H9 (cell line): ENCODE data around the gene LMX1B. TPM values are rescaled to one million over a fixed set of nuclear protein-coding genes. Genes with fewer than 3 reads are reported as not detected.

Source experiments
- DNase-seq: peaks from one replicate; pipeline ENCODE4 v3.0.0-alpha.2; 2017
- H2AFZ ChIP-seq: one replicate; pipeline ENCODE4 v1.6.1; 2013; ENCODE audit warnings: mild to moderate bottlenecking, low read length, control low read depth, moderate library complexity
- H2AK5ac ChIP-seq: 2 replicates; pipeline ENCODE4 v1.6.1; 2013; ENCODE audit warnings: low read length, control low read depth, mixed read lengths; ENCODE audit not compliant: insufficient read length
- H2BK120ac ChIP-seq: one replicate; pipeline ENCODE4 v1.6.1; 2013; ENCODE audit warnings: low read depth, mild to moderate bottlenecking, low read length, control low read depth, inconsistent platforms; ENCODE audit not compliant: poor library complexity, severe bottlenecking
- H2BK12ac ChIP-seq: 2 replicates; pipeline ENCODE4 v1.6.1; 2013; ENCODE audit warnings: low read length, control low read depth, mixed read lengths, low read depth; ENCODE audit not compliant: insufficient read length
- H2BK15ac ChIP-seq: 2 replicates; pipeline ENCODE4 v1.6.1; 2013; ENCODE audit warnings: low read depth, low read length, control low read depth
- H2BK20ac ChIP-seq: one replicate; pipeline ENCODE4 v1.6.1; 2013; ENCODE audit warnings: low read depth, mild to moderate bottlenecking, low read length, control low read depth, inconsistent platforms; ENCODE audit not compliant: poor library complexity, severe bottlenecking
- H2BK5ac ChIP-seq: 2 replicates; pipeline ENCODE4 v1.6.1; 2013; ENCODE audit warnings: low read length, control low read depth, mixed read lengths; ENCODE audit not compliant: insufficient read length
- H3K14ac ChIP-seq: 2 replicates; pipeline ENCODE4 v1.6.1; 2013; ENCODE audit warnings: low read length, control low read depth; ENCODE audit not compliant: insufficient read depth
- H3K18ac ChIP-seq: 2 replicates; pipeline ENCODE4 v1.6.1; 2013; ENCODE audit warnings: low read depth, mild to moderate bottlenecking, mixed read lengths, low read length, control low read depth; ENCODE audit not compliant: insufficient read length
- H3K23ac ChIP-seq: 2 replicates; pipeline ENCODE4 v1.6.1; 2013; ENCODE audit warnings: low read length, control low read depth, mixed read lengths, low read depth; ENCODE audit not compliant: insufficient read length
- H3K23me2 ChIP-seq: 2 replicates; pipeline ENCODE4 v1.6.1; 2013; ENCODE audit warnings: low read depth, mild to moderate bottlenecking, mixed read lengths, low read length, control low read depth; ENCODE audit not compliant: insufficient read length, poor library complexity, severe bottlenecking
- H3K27ac ChIP-seq: 2 replicates; pipeline ENCODE4 v1.5.1; 2013; ENCODE audit warnings: low read length, control low read depth, mixed read lengths, low read depth; ENCODE audit not compliant: insufficient read length
- H3K27me3 ChIP-seq: 2 replicates; pipeline ENCODE4 v1.6.1; 2013; ENCODE audit warnings: low read length, control low read depth, inconsistent platforms; ENCODE audit not compliant: insufficient read depth
- H3K4ac ChIP-seq: 2 replicates; pipeline ENCODE4 v1.6.1; 2013; ENCODE audit warnings: low read depth, mild to moderate bottlenecking, control low read depth, inconsistent platforms, low read length, moderate library complexity
- H3K4me1 ChIP-seq: 2 replicates; pipeline ENCODE4 v1.6.1; 2013; ENCODE audit warnings: low read length, control low read depth, inconsistent platforms; ENCODE audit not compliant: insufficient read depth
- H3K4me2 ChIP-seq: 2 replicates; pipeline ENCODE4 v1.6.1; 2013; ENCODE audit warnings: low read length, control low read depth, mixed read lengths; ENCODE audit not compliant: insufficient read length, insufficient read depth
- H3K56ac ChIP-seq: 2 replicates; pipeline ENCODE4 v1.6.1; 2013; ENCODE audit warnings: low read depth, mild to moderate bottlenecking, mixed read lengths, low read length, control low read depth; ENCODE audit not compliant: insufficient read length
- H3K79me1 ChIP-seq: 2 replicates; pipeline ENCODE4 v1.6.1; 2013; ENCODE audit warnings: low read depth, mild to moderate bottlenecking, moderate library complexity, low read length, control low read depth, inconsistent platforms; ENCODE audit not compliant: insufficient read depth, poor library complexity, severe bottlenecking
- H3K79me2 ChIP-seq: 2 replicates; pipeline ENCODE4 v1.6.1; 2013; ENCODE audit warnings: low read length, control low read depth, inconsistent platforms; ENCODE audit not compliant: insufficient read depth
- H3K9ac ChIP-seq: 2 replicates; pipeline ENCODE4 v1.6.1; 2013; ENCODE audit warnings: low read length, control low read depth, mixed read lengths; ENCODE audit not compliant: insufficient read length; ENCODE audit errors: extremely low read depth
- H3K9me3 ChIP-seq: one replicate; pipeline ENCODE4 v1.6.1; 2013; ENCODE audit warnings: low read depth, low read length, inconsistent platforms; ENCODE audit not compliant: control insufficient read depth
- H3T11ph ChIP-seq: one replicate; pipeline ENCODE4 v1.6.1; 2013; ENCODE audit warnings: mild to moderate bottlenecking, low read length, control low read depth, inconsistent platforms
- H4K20me1 ChIP-seq: one replicate; pipeline ENCODE4 v1.6.1; 2013; ENCODE audit not compliant: control insufficient read depth, insufficient read length, insufficient read depth
- H4K5ac ChIP-seq: 2 replicates; pipeline ENCODE4 v1.6.1; 2013; ENCODE audit warnings: low read depth, mild to moderate bottlenecking, mixed read lengths, low read length, control low read depth; ENCODE audit not compliant: insufficient read length
- H4K8ac ChIP-seq: replicated peaks from 2 replicates; pipeline ENCODE4 v1.6.1; 2013; ENCODE audit warnings: low read length, control low read depth, mixed read lengths, low read depth; ENCODE audit not compliant: insufficient read length
- H4K91ac ChIP-seq: 2 replicates; pipeline ENCODE4 v1.6.1; 2013; ENCODE audit warnings: low read depth, mild to moderate bottlenecking, moderate library complexity, mixed read lengths, low read length, control low read depth; ENCODE audit not compliant: insufficient read length
- H3K27ac Mint-ChIP-seq, 3 experiments: 2 replicates in 2 of 3; 3 replicates in 1 of 3; pipeline ENCODE4 v1.8.0; 2020 to 2021; ENCODE audit warnings: mixed read lengths in 3 of 3, mild to moderate bottlenecking in 1 of 3, moderate library complexity in 1 of 3
- H3K27me3 Mint-ChIP-seq: 2 replicates; pipeline ENCODE4 v1.8.0; 2021; ENCODE audit warnings: low read depth, mild to moderate bottlenecking, moderate library complexity, mixed read lengths
- H3K36me3 Mint-ChIP-seq, 3 experiments: 2 replicates in 2 of 3; 3 replicates in 1 of 3; pipeline ENCODE4 v1.8.0; 2020 to 2021; ENCODE audit warnings: low read depth in 3 of 3, mixed read lengths in 3 of 3; ENCODE audit not compliant: insufficient read depth in 1 of 3
- H3K4me1 Mint-ChIP-seq, 2 experiments: 2 replicates each; pipeline ENCODE4 v1.8.0; 2020; ENCODE audit warnings: mixed read lengths in 2 of 2
- H3K4me3 Mint-ChIP-seq, 2 experiments: 2 replicates in 1 of 2; 3 replicates in 1 of 2; pipeline ENCODE4 v1.8.0; 2020 to 2021; ENCODE audit warnings: mild to moderate bottlenecking in 2 of 2, mixed read lengths in 2 of 2, moderate library complexity in 1 of 2
- H3K9me3 Mint-ChIP-seq, 2 experiments: 2 replicates in 1 of 2; 3 replicates in 1 of 2; pipeline ENCODE4 v1.8.0; 2020; ENCODE audit warnings: mild to moderate bottlenecking in 2 of 2, mixed read lengths in 2 of 2, moderate library complexity in 1 of 2
- WGBS: extraction: QIAGEN DNeasy Blood & Tissue Kit; methylation state at CpG from one replicate; pipeline ENCODE4 v1.1.7; 2013; ENCODE audit warnings: missing lambda C conversion rate, low lambda C conversion rate, mixed read lengths; ENCODE audit not compliant: insufficient read length; ENCODE audit errors: extremely low coverage; 5-methylcytosine and 5-hydroxymethylcytosine counted together
- total RNA-seq: library from RNA; stranded (reverse); gene quantifications from 2 replicates; pipeline ENCODE4 v1.2.1, GENCODE V29; 2021
- TF ChIP-seq, protein P1 (sequence below): fragments of 200-600 bp; sonication (generic); conservative IDR thresholded peaks from 3 replicates; pipeline ENCODE4 v1.8.0; 2021; ENCODE audit warnings: antibody characterized with exemption, mild to moderate bottlenecking

Gene LMX1B
- total RNA-seq, 1 experiment from 2014 or later: 0.85 TPM

DNA sequence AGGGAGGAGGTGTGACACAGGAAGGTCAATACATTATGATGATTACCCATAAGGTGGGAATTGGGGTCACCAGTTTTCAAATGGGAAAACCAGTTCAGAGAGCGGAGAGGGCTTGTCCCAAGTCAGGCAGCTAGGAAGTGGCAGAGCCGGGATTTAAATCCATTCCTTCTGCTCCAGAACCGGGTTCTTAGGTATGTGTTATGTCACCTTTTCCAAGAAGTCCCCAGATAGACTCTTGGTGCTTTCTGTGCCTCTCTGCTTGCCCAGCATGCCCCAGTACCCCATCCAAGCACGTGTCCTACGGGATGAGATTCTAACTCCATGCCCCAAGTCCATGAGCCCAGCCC is 69.9 kb downstream of the LMX1B start:
- H3K23ac ChIP-seq: no peak overlapping the region
- H3K9ac ChIP-seq: no peak overlapping the region
- TF ChIP-seq, protein P1, sequence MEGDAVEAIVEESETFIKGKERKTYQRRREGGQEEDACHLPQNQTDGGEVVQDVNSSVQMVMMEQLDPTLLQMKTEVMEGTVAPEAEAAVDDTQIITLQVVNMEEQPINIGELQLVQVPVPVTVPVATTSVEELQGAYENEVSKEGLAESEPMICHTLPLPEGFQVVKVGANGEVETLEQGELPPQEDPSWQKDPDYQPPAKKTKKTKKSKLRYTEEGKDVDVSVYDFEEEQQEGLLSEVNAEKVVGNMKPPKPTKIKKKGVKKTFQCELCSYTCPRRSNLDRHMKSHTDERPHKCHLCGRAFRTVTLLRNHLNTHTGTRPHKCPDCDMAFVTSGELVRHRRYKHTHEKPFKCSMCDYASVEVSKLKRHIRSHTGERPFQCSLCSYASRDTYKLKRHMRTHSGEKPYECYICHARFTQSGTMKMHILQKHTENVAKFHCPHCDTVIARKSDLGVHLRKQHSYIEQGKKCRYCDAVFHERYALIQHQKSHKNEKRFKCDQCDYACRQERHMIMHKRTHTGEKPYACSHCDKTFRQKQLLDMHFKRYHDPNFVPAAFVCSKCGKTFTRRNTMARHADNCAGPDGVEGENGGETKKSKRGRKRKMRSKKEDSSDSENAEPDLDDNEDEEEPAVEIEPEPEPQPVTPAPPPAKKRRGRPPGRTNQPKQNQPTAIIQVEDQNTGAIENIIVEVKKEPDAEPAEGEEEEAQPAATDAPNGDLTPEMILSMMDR: no peak
- H3K56ac ChIP-seq: no peak overlapping the region
- no peak overlapping the region for H2BK5ac ChIP-seq
- H2BK20ac ChIP-seq: no peak overlapping the region
- H3K4ac ChIP-seq: no peak overlapping the region
- no peak overlapping the region for H2AFZ ChIP-seq
- no peak overlapping the region for H3T11ph ChIP-seq
- peak overlapping the region in 1 of 2 experiments; percentile 67; a peak in 2 of 5 replicates for H3K4me3 Mint-ChIP-seq
- peaks cover 21% of the 10 kb centered on the region; the same call in 1 of the 2 replicates for H3K27me3 ChIP-seq
- no peak overlapping the region for H3K27ac Mint-ChIP-seq
- H3K27ac ChIP-seq: no peak overlapping the region
- H2BK15ac ChIP-seq: no peak overlapping the region
- no CpG with 5 or more reads among the region's 5 CpGs for WGBS
- no peak overlapping the region for H4K8ac ChIP-seq
- no peak overlapping the region for H2BK120ac ChIP-seq
- H3K23me2 ChIP-seq: no peaks in the 10 kb centered on the region
- H3K4me2 ChIP-seq: no peak overlapping the region
- no peak overlapping the region for H2AK5ac ChIP-seq
- H2BK12ac ChIP-seq: no peak overlapping the region
- H3K4me1 ChIP-seq: no peaks in the 10 kb centered on the region; the same call in 1 of the 2 replicates
- no peaks in the 10 kb centered on the region for H4K20me1 ChIP-seq
- no peak overlapping the region for H4K5ac ChIP-seq
- peaks cover 0 to 3% of the 10 kb centered on the region in 2 experiments; a peak in 3 of 5 replicates for H3K9me3 Mint-ChIP-seq
- H3K79me2 ChIP-seq: no peaks in the 10 kb centered on the region
- H3K4me1 Mint-ChIP-seq: peaks cover 25 to 46% of the 10 kb centered on the region in 2 experiments
- H3K27me3 Mint-ChIP-seq: peaks cover 96% of the 10 kb centered on the region
- no peak overlapping the region for H3K14ac ChIP-seq
- H3K36me3 Mint-ChIP-seq: no peaks in the 10 kb centered on the region
- H4K91ac ChIP-seq: no peak overlapping the region
- no peaks in the 10 kb centered on the region for H3K79me1 ChIP-seq
- no peaks in the 10 kb centered on the region for H3K9me3 ChIP-seq
- no peak overlapping the region for H3K18ac ChIP-seq
- no peak for DNase-seq
